Thyroid gland (tissue), 4 donors: ENCODE results near the gene CDKN2B.

Experiments used
- CTCF ChIP-seq, 6 experiments: fragments of 200-600 bp in 3 of 6; fragments of 450-650 bp in 3 of 6; sonication (generic) in 3 of 6; IDR thresholded peaks; one replicate each; pipeline ENCODE4 v1.5.1; 2016 to 2019; ENCODE audit warnings: antibody characterized with exemption in 6 of 6, mild to moderate bottlenecking in 2 of 6, inconsistent platforms in 1 of 6, moderate library complexity in 1 of 6
- POLR2A ChIP-seq, 2 donors: fragments of 450-650 bp; IDR thresholded peaks; one replicate each; pipeline ENCODE4 v1.6.1; 2017; ENCODE audit warnings: antibody characterized with exemption in 2 of 2, mild to moderate bottlenecking in 2 of 2, moderate library complexity in 1 of 2

DNA sequence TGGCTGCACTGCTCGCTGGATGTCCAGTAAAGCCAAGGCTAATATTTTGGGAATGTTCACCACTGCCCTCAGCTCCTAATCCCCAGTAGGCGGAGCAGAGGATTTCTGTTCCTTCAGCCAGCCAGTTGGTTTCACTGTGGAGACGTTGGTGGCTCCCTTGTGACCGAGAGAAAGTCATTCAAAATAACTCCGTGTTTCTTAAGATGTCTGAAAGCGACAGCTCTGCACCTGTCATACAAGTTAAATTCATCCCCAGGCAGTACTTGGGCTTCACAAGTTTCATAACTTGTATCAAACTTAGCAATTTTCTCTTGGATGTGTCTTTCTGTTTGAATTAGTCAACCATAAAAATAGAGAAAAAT lies 382 bp upstream of the CDKN2B start:
- TF ChIP-seq CTCF (IDR thresholded peaks at IDR 0.05) (no peak), POLR2A (IDR thresholded peaks at IDR 0.05) (no peak)
